ENCODE data around the gene RARG.

DNA sequence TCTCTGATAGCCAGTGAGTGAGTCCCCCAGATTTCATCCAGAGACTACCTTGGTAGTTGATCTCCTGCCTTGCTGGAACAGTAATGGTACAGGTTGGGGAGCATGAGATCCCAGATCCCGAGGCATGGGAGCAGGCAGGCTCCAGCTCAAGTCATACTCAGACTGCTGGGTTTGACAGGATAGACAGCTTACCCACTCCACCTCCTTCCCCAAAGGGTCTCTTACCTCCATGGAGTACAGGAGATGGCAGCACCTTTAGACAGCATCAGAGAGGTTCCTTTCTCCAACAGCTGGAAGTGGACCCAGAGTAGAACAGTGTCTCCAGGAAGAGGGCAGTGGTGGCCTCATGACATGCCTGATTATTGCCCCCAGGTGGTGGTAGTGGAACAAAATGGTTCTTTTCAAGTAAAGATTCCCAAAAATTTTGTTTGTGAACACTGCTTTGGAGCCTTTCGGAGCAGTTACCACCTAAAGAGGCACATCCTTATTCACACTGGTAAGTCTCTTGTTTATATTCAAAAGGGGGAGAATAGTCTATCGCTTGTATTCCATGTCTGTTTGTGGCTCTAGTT, 46.3 kb downstream of the RARG start:
- no peak for TF ChIP-seq YY1 (IDR thresholded peaks at IDR 0.05; ENCODE audit: low read depth)
- no peak for TF ChIP-seq REST (IDR thresholded peaks at IDR 0.05; ENCODE audit: low read depth)
- TF ChIP-seq TAF1 (IDR thresholded peaks at IDR 0.05; ENCODE audit: low read depth), result no peak
- TF ChIP-seq CREB1 (IDR thresholded peaks at IDR 0.05; ENCODE audit: low read depth), result no peak
- TF ChIP-seq EP300 (IDR thresholded peaks at IDR 0.05; ENCODE audit: borderline replicate concordance), result no peak
- TF ChIP-seq CEBPB (IDR thresholded peaks at IDR 0.05), result no peak
- TF ChIP-seq FOXM1 (IDR thresholded peaks at IDR 0.05; ENCODE audit: borderline replicate concordance, low read depth), result no peak
- TF ChIP-seq EGR1 (IDR thresholded peaks at IDR 0.05), result no peak
- no peak for TF ChIP-seq MAX (IDR thresholded peaks at IDR 0.05)
- no peak for TF ChIP-seq ZBTB7A (IDR thresholded peaks at IDR 0.05; ENCODE audit: low read depth)

Measured in Ishikawa (cell line).